Esophagus squamous epithelium (tissue), 5 donors: ENCODE data around the gene C3orf22. TPM values are rescaled to one million over a fixed set of nuclear protein-coding genes. Genes with fewer than 3 reads are reported as not detected.

Experiments used
- DNase-seq: peaks from one replicate; lab custom pipeline; 2025; lab: John Stamatoyannopoulos, UW
- H3K27ac ChIP-seq, 4 donors: fragments of 200-600 bp; sonication (generic); one replicate each; pipeline ENCODE4 v1.5.1; 2016 to 2019; ENCODE audit warnings: mild to moderate bottlenecking in 1 of 4
- H3K27me3 ChIP-seq, 4 donors: fragments of 200-600 bp; sonication (generic); 1 replicate in 3 of 4; 2 replicates in 1 of 4; pipeline versions ENCODE4 v1.5.1 to v1.6.0; 2017 to 2021; ENCODE audit warnings: antibody characterized with exemption in 1 of 4
- H3K36me3 ChIP-seq, 3 donors: fragments of 200-600 bp; sonication (generic); one replicate each; pipeline ENCODE4 v1.5.1; 2016 to 2019
- H3K4me1 ChIP-seq, 3 donors: fragments of 200-600 bp; sonication (generic); one replicate each; pipeline ENCODE4 v1.5.1; 2017 to 2019
- H3K4me3 ChIP-seq, 4 donors: fragments of 200-600 bp; sonication (generic); 1 replicate in 3 of 4; 2 replicates in 1 of 4; pipeline ENCODE4 v1.5.1; 2016 to 2019; ENCODE audit warnings: mild to moderate bottlenecking in 2 of 4, moderate library complexity in 1 of 4
- H3K9me3 ChIP-seq, 3 donors: fragments of 200-600 bp; sonication (generic); one replicate each; pipeline ENCODE4 v1.5.1; 2016 to 2019
- POLR2A ChIP-seq, 4 donors: fragments of 450-650 bp; IDR thresholded peaks; one replicate each; pipeline ENCODE4 v1.6.1; 2017; ENCODE audit warnings: antibody characterized with exemption in 4 of 4, mild to moderate bottlenecking in 4 of 4, moderate library complexity in 3 of 4
- WGBS, 2 donors: methylation state at CpG; one replicate each; pipeline ENCODE4 v1.1.5; 2018; 5-methylcytosine and 5-hydroxymethylcytosine counted together
- intact Hi-C: fragments of 100-400 bp; cut with DNase I; formaldehyde crosslinking; loops from one replicate; pipeline ENCODE4 v1.15.0; 2022
- total RNA-seq, 4 donors: library from RNA; depleted of rRNA; stranded (reverse); fragments of >200 nt; gene quantifications; one replicate each; pipeline ENCODE4 v1.1.0, GENCODE V29; 2016
- TF ChIP-seq, protein P1 (sequence below), 6 experiments: fragments of 450-650 bp in 4 of 6; fragments of 200-600 bp in 2 of 6; sonication (generic) in 2 of 6; IDR thresholded peaks; one replicate each; pipeline ENCODE4 v1.5.1; 2016 to 2019; ENCODE audit warnings: antibody characterized with exemption in 6 of 6, mild to moderate bottlenecking in 4 of 6, moderate library complexity in 4 of 6
- donor health status: DM: yes; HTN: yes; CAD: no.

The C3orf22 gene
- total RNA-seq, 4 donors from 2014 or later, result not detected

DNA sequence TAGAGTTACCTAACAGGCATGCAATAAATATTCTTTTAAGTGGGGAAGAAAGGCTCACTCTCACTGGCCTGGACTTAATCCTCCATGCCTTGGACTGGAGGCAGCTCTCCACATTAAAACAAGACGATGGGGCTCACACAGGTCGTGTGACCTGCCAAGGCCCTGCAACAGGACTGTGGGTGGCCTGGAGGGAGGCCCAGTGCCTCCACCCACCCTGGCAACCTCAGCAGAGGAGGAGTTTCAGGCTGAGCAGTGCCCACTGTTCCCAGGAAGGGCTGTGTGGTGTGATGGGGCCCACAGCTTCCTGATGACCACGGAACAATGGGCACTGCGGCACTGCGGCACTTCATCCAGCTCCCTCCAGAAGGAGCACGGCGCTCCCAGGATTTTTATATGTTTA, 46.7 kb downstream of the C3orf22 start:
- WGBS, 2 donors, result 0 to 64% methylated on average over 2 to 3 of the region's 7 CpGs
- Histone ChIP-seq H3K9me3 (no peaks in the 10 kb centered on the region), H3K4me1 (peaks cover 0 to 29% (median 3%) of the 10 kb centered on the region in 3 donors), H3K27ac (no peak overlapping the region), H3K4me3 (no peak overlapping the region), H3K36me3 (no peaks in the 10 kb centered on the region), H3K27me3 (peaks cover 0 to under 1% (median 0%) of the 10 kb centered on the region in 4 donors)
- no peak for DNase-seq
- intact Hi-C loops, result no loop called here
- TF ChIP-seq POLR2A (IDR thresholded peaks at IDR 0.05), result no peak
- TF ChIP-seq, protein P1, sequence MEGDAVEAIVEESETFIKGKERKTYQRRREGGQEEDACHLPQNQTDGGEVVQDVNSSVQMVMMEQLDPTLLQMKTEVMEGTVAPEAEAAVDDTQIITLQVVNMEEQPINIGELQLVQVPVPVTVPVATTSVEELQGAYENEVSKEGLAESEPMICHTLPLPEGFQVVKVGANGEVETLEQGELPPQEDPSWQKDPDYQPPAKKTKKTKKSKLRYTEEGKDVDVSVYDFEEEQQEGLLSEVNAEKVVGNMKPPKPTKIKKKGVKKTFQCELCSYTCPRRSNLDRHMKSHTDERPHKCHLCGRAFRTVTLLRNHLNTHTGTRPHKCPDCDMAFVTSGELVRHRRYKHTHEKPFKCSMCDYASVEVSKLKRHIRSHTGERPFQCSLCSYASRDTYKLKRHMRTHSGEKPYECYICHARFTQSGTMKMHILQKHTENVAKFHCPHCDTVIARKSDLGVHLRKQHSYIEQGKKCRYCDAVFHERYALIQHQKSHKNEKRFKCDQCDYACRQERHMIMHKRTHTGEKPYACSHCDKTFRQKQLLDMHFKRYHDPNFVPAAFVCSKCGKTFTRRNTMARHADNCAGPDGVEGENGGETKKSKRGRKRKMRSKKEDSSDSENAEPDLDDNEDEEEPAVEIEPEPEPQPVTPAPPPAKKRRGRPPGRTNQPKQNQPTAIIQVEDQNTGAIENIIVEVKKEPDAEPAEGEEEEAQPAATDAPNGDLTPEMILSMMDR (IDR thresholded peaks at IDR 0.05), result no peak

DNA sequence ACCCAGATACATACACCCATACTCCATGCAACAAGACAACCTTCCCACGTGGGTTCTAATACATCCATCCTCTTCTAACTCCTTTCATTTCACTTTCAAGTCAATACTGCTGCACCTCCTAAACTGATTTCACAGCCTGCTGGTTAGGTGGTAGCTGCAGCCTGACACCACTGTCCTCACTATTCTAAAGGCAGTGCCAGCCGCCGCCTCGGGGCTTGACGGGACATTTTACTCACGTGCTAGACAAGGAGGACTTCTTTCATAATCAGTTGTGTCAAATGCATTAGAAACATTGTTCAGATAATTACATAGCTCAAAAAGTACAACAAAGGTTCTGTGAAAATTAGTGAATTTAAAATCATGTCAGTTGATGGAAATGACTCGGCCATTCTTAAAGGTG, 47.4 kb downstream of the C3orf22 start:
- WGBS, 2 donors, result 66 to 69% methylated on average over 7 of the region's 7 CpGs

DNA sequence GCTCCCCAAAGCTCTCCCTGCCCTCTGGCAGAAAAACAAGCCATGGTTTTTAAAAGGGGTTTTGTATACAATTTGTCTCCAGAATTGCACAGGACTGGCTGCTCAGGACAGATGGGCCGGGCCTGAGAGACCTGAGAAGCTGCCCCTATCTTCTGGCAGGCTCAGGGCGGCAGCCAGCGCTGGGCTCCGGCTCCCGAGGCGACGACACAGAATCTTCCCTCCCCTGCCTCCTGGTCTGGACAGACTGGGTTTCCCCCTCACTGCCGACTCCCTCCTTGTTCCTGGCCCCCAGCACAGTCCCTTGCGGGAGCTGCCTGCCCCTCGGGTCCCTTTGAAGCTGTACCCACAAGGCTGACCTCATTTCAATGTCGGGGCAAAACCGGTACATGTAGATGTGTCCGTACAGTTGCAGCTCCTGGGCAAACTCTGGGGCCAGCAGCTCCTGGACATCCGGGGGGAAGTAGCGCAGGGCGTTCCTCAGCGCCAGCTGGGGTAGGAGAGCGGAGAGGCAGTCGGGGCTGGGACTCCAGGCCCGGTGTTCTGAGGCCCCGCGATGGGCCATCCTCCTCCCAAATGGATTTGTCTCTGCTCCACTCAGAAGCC, 48.3 kb downstream of the C3orf22 start:
- H3K27me3 ChIP-seq, result peaks cover 0 to 7% (median 0%) of the 10 kb centered on the region in 4 donors
- H3K27ac ChIP-seq, result no peak overlapping the region
- no peaks in the 10 kb centered on the region for H3K36me3 ChIP-seq
- H3K4me1 ChIP-seq, result peaks cover 0 to 29% (median 3%) of the 10 kb centered on the region in 3 donors
- H3K9me3 ChIP-seq, result no peaks in the 10 kb centered on the region
- 61 to 75% methylated on average over 5 to 9 of the region's 22 CpGs for WGBS, 2 donors
- no peak for DNase-seq
- no peak overlapping the region for H3K4me3 ChIP-seq
- no peak for TF ChIP-seq POLR2A (IDR thresholded peaks at IDR 0.05)
- TF ChIP-seq, protein P1 (IDR thresholded peaks at IDR 0.05), result no peak
- intact Hi-C loops, result no loop called here

More for the DNA sequence above, 47.4 kb downstream of the C3orf22 start:
- DNase-seq, result no peak
- intact Hi-C loops, result no loop called here
- H3K36me3 ChIP-seq, result no peaks in the 10 kb centered on the region
- H3K4me3 ChIP-seq, result no peak overlapping the region
- H3K27ac ChIP-seq, result no peak overlapping the region
- H3K27me3 ChIP-seq, result no peaks in the 10 kb centered on the region
- H3K4me1 ChIP-seq, result peaks cover 0 to 29% (median 3%) of the 10 kb centered on the region in 3 donors
- no peaks in the 10 kb centered on the region for H3K9me3 ChIP-seq
- TF ChIP-seq POLR2A (IDR thresholded peaks at IDR 0.05), result no peak
- TF ChIP-seq, protein P1 (IDR thresholded peaks at IDR 0.05), result no peak

DNA sequence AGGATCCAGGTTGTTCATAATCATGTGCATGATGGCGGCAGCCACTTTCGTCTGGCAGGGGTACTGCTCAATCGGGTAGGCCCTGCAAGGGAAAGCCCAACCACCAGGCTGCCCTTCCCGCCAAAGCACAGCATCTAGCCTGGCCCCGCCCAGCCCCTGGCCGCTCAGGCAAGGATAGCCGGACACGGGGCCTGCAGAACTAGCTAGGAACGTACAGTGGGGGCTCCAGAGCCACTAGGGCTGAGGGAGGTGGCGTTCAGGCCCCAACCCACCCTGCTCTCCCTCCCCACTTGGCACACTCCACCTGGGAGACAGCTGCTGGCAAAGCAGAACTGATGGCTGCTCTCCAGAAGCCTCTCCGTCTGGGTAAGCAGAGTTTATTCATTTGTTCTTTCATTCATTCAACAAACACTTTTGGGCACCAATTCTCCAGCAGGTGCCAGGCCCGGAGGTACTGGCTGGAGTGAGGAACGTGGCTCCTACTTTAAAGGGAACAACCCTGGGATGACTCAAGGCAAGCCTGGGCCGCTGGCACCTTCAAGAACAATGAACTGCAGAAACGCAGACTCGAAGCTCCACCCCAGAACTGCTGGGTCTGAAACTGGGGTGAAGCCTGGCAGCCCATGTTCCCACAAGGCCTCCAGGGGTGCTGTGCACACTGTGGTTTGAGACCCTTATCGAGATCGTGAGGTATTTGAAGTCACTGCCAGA, 49.0 kb downstream of the C3orf22 start:
- Histone ChIP-seq H3K27me3 (peaks cover 0 to 13% (median 0%) of the 10 kb centered on the region in 4 donors), H3K9me3 (no peaks in the 10 kb centered on the region), H3K4me3 (no peak overlapping the region), H3K27ac (no peak overlapping the region), H3K4me1 (peaks cover 0 to 29% (median 3%) of the 10 kb centered on the region in 3 donors), H3K36me3 (no peaks in the 10 kb centered on the region)
- DNase-seq, result no peak
- TF ChIP-seq, protein P1 (IDR thresholded peaks at IDR 0.05), result no peak
- TF ChIP-seq POLR2A (IDR thresholded peaks at IDR 0.05), result no peak
- WGBS, 2 donors, result 12 to 32% methylated on average over 5 to 8 of the region's 18 CpGs
- intact Hi-C loops, result no loop called here

DNA sequence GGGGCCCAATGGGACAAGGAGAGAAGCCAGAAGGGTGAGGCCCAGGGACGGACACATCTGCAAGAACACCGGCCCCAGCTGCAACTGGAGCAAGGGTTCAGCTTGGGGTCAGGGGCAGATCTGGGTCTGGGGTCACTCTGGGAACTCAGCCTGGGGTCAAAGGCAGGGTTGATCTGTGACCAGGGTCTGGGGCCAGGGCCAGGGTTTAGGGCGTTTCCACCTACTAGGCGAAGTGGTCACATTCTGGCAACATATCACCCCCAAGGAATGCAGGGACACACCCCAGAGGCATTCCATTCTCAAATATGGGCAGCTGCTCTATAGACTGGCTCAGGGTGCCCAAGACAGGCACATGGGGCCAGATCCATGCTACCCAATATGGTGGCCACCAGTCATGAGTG, 50.2 kb downstream of the C3orf22 start:
- TF ChIP-seq, protein P1 (IDR thresholded peaks at IDR 0.05), result no peak
- no peak for TF ChIP-seq POLR2A (IDR thresholded peaks at IDR 0.05)
- H3K36me3 ChIP-seq, result no peaks in the 10 kb centered on the region
- no peak for DNase-seq
- 94% methylated on average over 2 of the region's 4 CpGs; no CpG with 5 or more reads in 1 of the 2 donors for WGBS, 2 donors
- no peaks in the 10 kb centered on the region for H3K9me3 ChIP-seq
- H3K27me3 ChIP-seq, result peaks cover 0 to 14% (median 0%) of the 10 kb centered on the region in 4 donors
- peaks cover 0 to 29% (median 3%) of the 10 kb centered on the region in 3 donors for H3K4me1 ChIP-seq
- H3K4me3 ChIP-seq, result no peak overlapping the region
- intact Hi-C loops, result no loop called here
- no peak overlapping the region for H3K27ac ChIP-seq
